Fibroblast of lung (primary cell): ENCODE measurements around the gene EMC10. TPM values are rescaled to one million over a fixed set of nuclear protein-coding genes. Genes with fewer than 3 reads are reported as not detected.

ENCODE experiments used
- DNase-seq, 2 donors: peaks; one replicate each; pipeline versions ENCODE4 v3.0.0 to v3.0.0-alpha.2; 2010; ENCODE audit warnings: low read depth in 2 of 2
- H2AFZ ChIP-seq: 2 replicates; pipeline ENCODE4 v1.5.1; 2012; ENCODE audit warnings: low read length, control low read depth, inconsistent platforms
- H3K27ac ChIP-seq: 2 replicates; pipeline ENCODE4 v1.5.1; 2011; ENCODE audit warnings: low read length, control low read depth; ENCODE audit not compliant: insufficient read depth
- H3K27me3 ChIP-seq: 2 replicates; pipeline ENCODE4 v1.5.1; 2011; ENCODE audit warnings: mild to moderate bottlenecking, low read length; ENCODE audit not compliant: control insufficient read depth, insufficient read depth
- H3K36me3 ChIP-seq: 2 replicates; pipeline ENCODE4 v1.5.1; 2011; ENCODE audit warnings: low read length; ENCODE audit not compliant: control insufficient read depth, insufficient read depth
- H3K4me1 ChIP-seq: 2 replicates; pipeline ENCODE4 v1.5.1; 2011; ENCODE audit warnings: low read length; ENCODE audit not compliant: control insufficient read depth, insufficient read depth; ENCODE audit errors: extremely low read depth
- H3K4me2 ChIP-seq: 2 replicates; pipeline ENCODE4 v1.5.1; 2011; ENCODE audit warnings: low read length, control low read depth; ENCODE audit not compliant: insufficient read depth; ENCODE audit errors: extremely low read depth
- H3K4me3 ChIP-seq, 4 experiments: fragments of 200-600 bp in 1 of 4; sonication (generic) in 1 of 4; replicated peaks in 1 of 4; 2 replicates each; pipeline ENCODE4 v1.5.1; 2011 to 2016; ENCODE audit warnings: low read length in 4 of 4, low read depth in 3 of 4, mild to moderate bottlenecking in 3 of 4, control low read depth in 2 of 4, inconsistent platforms in 1 of 4, mixed read lengths in 1 of 4; ENCODE audit not compliant: insufficient read depth in 1 of 4; ENCODE audit errors: control extremely low read depth in 1 of 4
- H3K79me2 ChIP-seq: 2 replicates; pipeline ENCODE4 v1.5.1; 2012; ENCODE audit warnings: mild to moderate bottlenecking, low read length, inconsistent platforms; ENCODE audit not compliant: control insufficient read depth, insufficient read depth
- H3K9ac ChIP-seq: 2 replicates; pipeline ENCODE4 v1.5.1; 2011; ENCODE audit warnings: mild to moderate bottlenecking, low read length, control low read depth; ENCODE audit not compliant: insufficient read depth
- H3K9me3 ChIP-seq: 2 replicates; pipeline ENCODE4 v1.5.1; 2012; ENCODE audit warnings: low read depth, low read length; ENCODE audit not compliant: control insufficient read depth, insufficient read depth
- H4K20me1 ChIP-seq: 2 replicates; pipeline ENCODE4 v1.5.1; 2011; ENCODE audit warnings: low read length; ENCODE audit not compliant: control insufficient read depth, insufficient read depth; ENCODE audit errors: extremely low read depth
- CTCF ChIP-seq, 2 donors: IDR thresholded peaks in 1 of 2; conservative IDR thresholded peaks in 1 of 2; 1 replicate in 1 of 2; 2 replicates in 1 of 2; pipeline ENCODE4 v1.5.1; 2011 to 2012; ENCODE audit warnings: low read length in 2 of 2, control low read depth in 1 of 2, inconsistent platforms in 1 of 2, low read depth in 1 of 2, mild to moderate bottlenecking in 1 of 2
- EZH2 ChIP-seq: IDR thresholded peaks from 2 replicates; pipeline ENCODE4 v1.5.1; 2012; ENCODE audit warnings: low read length, control low read depth, mild to moderate bottlenecking; ENCODE audit errors: missing control alignments
- polyA plus RNA-seq, 2 donors: library from polyadenylated mRNA; depleted of rRNA in 1 of 2; stranded (reverse) in 1 of 2; unstranded in 1 of 2; fragments of >200 nt; gene quantifications; 2 replicates each; pipeline ENCODE4 v1.2.1, GENCODE V29; 2011 to 2012; ENCODE audit warnings: missing spikeins in 1 of 2
- total RNA-seq: library from RNA; depleted of rRNA; stranded (reverse); fragments of >200 nt; gene quantifications from 2 replicates; pipeline ENCODE4 v1.2.1, GENCODE V29; 2014

EMC10 gene
- total and polyA plus RNA-seq, 2 donors (not counting 1 experiment from before 2014, with no cell fraction given) = 40.8 to 42.7 TPM

- no peak overlapping the region for H3K27ac ChIP-seq
- H3K9me3 ChIP-seq = no peaks in the 10 kb centered on the region
- H3K4me1 ChIP-seq = no peaks in the 10 kb centered on the region
- no peak overlapping the region for H3K4me3 ChIP-seq
- no peak overlapping the region for H2AFZ ChIP-seq
- H3K9ac ChIP-seq = no peak overlapping the region
- no peak for DNase-seq
- H4K20me1 ChIP-seq = no peaks in the 10 kb centered on the region
- no peaks in the 10 kb centered on the region for H3K79me2 ChIP-seq
- no peak overlapping the region for H3K4me2 ChIP-seq
- peaks cover 22% of the 10 kb centered on the region for H3K27me3 ChIP-seq
- H3K36me3 ChIP-seq = no peaks in the 10 kb centered on the region
- TF ChIP-seq EZH2 (no peak), CTCF (conservative IDR thresholded peaks at IDR 0.05 in 1 of 2, IDR thresholded peaks at IDR 0.05 in 1 of 2; ENCODE audit: low read depth in 1 of 2, low read length in 2 of 2) (no peak)
Measured at GRCh38 chr19:50428772-50429463, 47.4 kb upstream of the EMC10 start.

DNA sequence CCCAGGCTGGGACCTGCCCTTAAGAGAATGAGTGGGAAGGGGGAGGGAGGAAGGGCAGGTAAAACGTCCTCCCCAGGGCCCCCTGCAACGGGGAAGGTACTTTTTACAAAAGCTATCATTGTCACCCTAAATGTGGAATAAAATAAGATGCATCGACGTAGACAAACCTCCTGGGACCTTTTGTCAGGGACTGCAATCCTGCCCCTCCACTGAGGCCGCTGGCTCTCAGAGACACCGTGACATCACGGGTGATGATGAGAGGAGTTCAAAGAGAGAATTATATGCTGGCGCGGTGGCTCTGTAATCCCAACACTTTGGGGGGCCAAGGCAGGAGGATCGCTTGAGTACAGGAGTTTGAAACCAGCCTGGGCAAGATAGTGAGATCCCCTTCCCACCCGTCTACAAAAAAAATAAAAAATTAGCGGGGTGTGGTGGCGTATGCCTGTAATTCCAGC is 45.4 kb upstream of the EMC10 start:
- Histone ChIP-seq H3K36me3 (no peaks in the 10 kb centered on the region), H3K27ac (no peak overlapping the region), H3K4me2 (peak overlapping the region; percentile 96), H3K27me3 (peaks cover 22% of the 10 kb centered on the region), H2AFZ (no peak overlapping the region), H3K4me1 (no peaks in the 10 kb centered on the region), H3K79me2 (no peaks in the 10 kb centered on the region), H3K9ac (no peak overlapping the region), H3K4me3 (peak overlapping the region in 2 of 4 experiments; percentile 59 to 64), H4K20me1 (no peaks in the 10 kb centered on the region), H3K9me3 (no peaks in the 10 kb centered on the region)
- DNase-seq = no peak
- TF ChIP-seq CTCF (conservative IDR thresholded peaks at IDR 0.05 in 1 of 2, IDR thresholded peaks at IDR 0.05 in 1 of 2; ENCODE audit: low read depth in 1 of 2, low read length in 2 of 2) = no peak
- TF ChIP-seq EZH2 = peak; percentile 51

DNA sequence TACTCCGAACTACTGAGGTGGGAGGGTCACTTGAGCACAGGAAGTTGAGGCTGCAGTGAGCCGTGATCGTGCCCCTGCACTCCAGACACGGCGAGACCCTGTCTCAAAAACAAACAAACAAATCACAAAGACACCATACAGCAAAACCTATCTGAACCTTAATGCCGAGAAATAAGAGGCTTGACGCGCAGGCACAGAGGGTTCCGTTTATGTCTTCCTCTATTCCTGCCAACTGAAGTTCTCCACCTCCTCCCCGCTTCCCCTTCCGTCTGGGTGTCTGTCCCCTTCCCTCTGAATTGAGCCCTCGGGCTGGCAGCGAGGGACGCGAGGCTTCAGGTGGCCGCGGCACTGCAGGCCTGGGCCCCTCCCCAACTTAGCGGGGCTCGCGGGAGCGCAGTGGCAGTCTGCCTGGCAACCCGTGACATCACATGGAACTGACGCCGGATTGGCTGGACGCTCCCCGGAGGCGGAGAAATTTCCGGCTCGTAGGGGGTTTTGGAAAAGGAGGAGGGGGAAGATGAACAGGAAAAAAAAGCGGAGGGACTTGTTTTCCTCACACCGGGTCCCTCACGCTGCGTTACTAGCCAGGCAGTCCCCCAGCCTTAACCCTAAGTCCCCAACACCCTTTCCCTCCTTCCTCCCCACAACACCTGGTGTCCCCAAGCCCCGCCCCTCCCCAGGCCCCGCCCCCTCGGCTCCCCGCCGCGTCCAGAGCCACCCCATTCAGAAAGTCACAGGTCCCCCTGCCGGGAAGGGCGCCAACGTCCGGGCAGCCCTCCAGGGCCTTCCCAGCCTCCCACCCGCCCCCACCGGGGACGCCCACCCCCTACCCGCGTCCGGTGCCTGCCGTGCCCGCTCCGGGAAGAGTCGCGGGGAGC is 44.7 kb upstream of the EMC10 start:
- peak overlapping the region; percentile 96 for H3K4me2 ChIP-seq
- H3K9me3 ChIP-seq = no peaks in the 10 kb centered on the region
- no peaks in the 10 kb centered on the region for H3K36me3 ChIP-seq
- no peaks in the 10 kb centered on the region for H4K20me1 ChIP-seq
- H3K27ac ChIP-seq = no peak overlapping the region
- H3K4me3 ChIP-seq = peak overlapping the region; percentile 43 to 64 (median 55)
- no peaks in the 10 kb centered on the region for H3K4me1 ChIP-seq
- H2AFZ ChIP-seq = peak overlapping the region; percentile 96
- peaks cover 22% of the 10 kb centered on the region for H3K27me3 ChIP-seq
- no peak for TF ChIP-seq CTCF (conservative IDR thresholded peaks at IDR 0.05 in 1 of 2, IDR thresholded peaks at IDR 0.05 in 1 of 2; ENCODE audit: low read depth in 1 of 2, low read length in 2 of 2)
- TF ChIP-seq EZH2 = peak; percentile 43
- peak overlapping the region; percentile 43 for H3K9ac ChIP-seq
- peak; percentile 53 to 63 for DNase-seq
- H3K79me2 ChIP-seq = no peaks in the 10 kb centered on the region
